T-helper 1 cell treated with Interleukin-12 subunit alpha and Interleukin-12 subunit beta and Interleukin-4 antibody, amounts not matched to agents 30 μg/mL and 1 μg/mL, for 36 hours (primary cell): ENCODE measurements around the gene POT1.

Experiments
- H3K27ac Mint-ChIP-seq: one replicate; pipeline ENCODE4 v1.8.0; 2021; ENCODE audit warnings: mild to moderate bottlenecking, mixed read lengths
- H3K27me3 Mint-ChIP-seq: one replicate; pipeline ENCODE4 v1.8.0; 2021; ENCODE audit warnings: low read depth, mixed read lengths
- H3K36me3 Mint-ChIP-seq: one replicate; pipeline ENCODE4 v1.8.0; 2021; ENCODE audit warnings: low read depth, mixed read lengths
- H3K4me1 Mint-ChIP-seq: one replicate; pipeline ENCODE4 v1.8.0; 2021; ENCODE audit warnings: low read depth, mixed read lengths
- H3K4me3 Mint-ChIP-seq: one replicate; pipeline ENCODE4 v1.8.0; 2021; ENCODE audit warnings: mild to moderate bottlenecking, moderate library complexity, mixed read lengths
- H3K9me3 Mint-ChIP-seq: one replicate; pipeline ENCODE4 v1.8.0; 2021; ENCODE audit warnings: mixed read lengths

Gene POT1

DNA sequence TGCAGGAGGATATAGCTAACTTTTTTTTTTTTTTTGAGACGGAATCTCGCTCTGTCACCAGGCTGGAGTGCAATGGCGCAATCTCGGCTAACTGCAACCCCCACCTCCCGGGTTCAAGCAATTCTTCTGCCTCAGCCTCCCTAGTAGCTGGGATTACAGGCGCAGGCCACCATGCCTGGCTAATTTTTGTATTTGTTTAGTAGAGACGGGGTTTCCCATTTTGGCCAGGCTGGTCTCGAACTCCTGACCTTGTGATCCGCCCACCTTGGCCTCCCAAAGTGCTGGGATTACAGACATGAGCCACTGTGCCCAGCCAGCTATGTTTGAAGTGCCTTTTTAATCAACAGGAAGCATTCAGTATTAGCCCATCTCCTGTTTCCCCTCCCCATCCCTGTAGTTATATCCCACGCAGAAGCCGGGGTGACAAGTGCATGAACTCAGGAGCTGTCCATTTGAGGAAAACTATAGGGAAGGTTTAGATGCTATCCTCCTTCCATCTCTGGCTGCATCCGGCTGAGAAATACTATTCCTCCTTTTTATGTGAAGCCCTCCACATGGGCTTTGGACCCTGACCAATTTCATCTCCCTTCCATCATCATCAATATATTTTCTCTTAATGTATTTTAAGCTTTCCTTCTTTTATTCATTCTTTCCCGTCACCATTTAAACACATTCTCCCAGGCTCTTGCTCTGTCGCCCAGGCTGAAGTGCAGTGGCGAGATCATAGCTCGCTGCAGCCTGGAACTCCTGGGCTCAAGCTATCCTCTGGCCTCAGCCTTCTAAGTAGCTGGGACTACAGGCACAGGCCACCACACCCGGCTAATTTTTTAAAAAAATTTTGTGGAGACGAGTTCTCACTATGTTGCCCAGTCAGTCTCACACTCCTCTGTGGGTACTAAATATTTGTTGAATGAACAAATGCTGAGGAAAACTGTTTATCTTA is 1.3 kb upstream of the POT1 start:
- peaks cover 8% of the 10 kb centered on the region for H3K36me3 Mint-ChIP-seq
- peaks cover 6% of the 10 kb centered on the region for H3K27me3 Mint-ChIP-seq
- H3K9me3 Mint-ChIP-seq: no peaks in the 10 kb centered on the region
- peak overlapping the region; percentile 8 for H3K4me3 Mint-ChIP-seq
- no peak overlapping the region for H3K27ac Mint-ChIP-seq
- peaks cover 20% of the 10 kb centered on the region for H3K4me1 Mint-ChIP-seq

DNA sequence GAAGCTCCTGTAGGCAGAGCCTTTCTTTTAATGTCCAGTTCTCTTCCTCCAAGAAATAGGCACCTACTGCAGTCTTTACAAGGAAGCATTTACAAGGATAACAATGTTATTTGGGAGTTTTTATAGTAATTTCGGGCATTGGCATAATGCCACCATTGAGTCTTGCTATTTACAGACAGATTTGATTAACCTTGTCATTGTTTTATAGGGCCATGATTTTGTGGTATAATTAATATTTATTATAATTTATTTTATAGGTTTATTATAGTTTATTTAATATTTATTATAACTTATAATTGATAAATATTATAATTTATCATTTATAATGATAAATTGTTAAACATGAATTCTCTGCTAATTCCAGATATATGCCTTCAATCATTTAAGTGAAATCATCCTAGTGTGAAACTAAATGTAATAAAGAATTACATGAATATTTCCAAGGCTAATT is 573 bp upstream of the POT1 start:
- peaks cover 6% of the 10 kb centered on the region for H3K27me3 Mint-ChIP-seq
- H3K36me3 Mint-ChIP-seq: peaks cover 8% of the 10 kb centered on the region
- peaks cover 23% of the 10 kb centered on the region for H3K4me1 Mint-ChIP-seq
- H3K27ac Mint-ChIP-seq: peak overlapping the region; percentile 90
- H3K4me3 Mint-ChIP-seq: peak overlapping the region; percentile 97
- H3K9me3 Mint-ChIP-seq: no peaks in the 10 kb centered on the region

DNA sequence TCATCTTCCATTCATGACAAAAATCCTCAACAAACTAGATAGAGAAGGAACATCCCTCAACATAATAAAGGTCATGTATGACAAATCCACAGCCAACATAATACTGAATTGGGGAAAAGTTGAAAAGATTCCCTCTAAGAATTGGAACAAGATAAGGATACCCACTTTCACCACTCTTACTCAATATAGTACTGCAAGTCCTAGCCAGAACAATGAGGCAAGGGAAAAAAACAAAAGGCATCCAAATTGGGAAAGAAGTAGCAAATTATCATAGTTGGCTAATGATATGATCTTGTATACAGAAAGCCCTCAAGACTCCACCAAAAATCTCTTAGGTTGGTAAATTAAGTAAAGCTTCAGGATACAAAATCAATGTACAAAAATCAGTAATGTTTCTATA is 4.7 kb downstream of the POT1 start:
- Mint-ChIP-seq H3K27ac (no peak overlapping the region), H3K4me3 (no peak overlapping the region), H3K36me3 (peaks cover 22% of the 10 kb centered on the region), H3K4me1 (peaks cover 37% of the 10 kb centered on the region), H3K9me3 (no peaks in the 10 kb centered on the region), H3K27me3 (no peaks in the 10 kb centered on the region)

DNA sequence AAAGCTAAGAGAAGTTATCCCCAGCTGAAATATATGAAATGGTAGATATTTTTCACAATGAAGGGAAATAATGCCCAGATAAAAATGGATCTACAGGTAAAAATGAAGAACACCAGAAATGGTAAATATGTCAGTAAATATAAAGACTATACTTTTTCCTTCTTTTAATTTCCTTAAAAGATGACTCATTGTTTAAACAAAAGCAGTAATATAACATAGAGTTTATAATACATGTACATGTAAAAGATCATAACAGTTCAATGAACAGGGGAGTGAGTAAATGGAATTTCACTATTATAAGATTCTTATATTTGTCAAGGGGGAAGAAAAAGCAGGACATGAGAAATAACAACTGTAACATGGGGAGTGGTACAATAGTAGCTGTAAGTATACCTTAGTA is 7.4 kb downstream of the POT1 start:
- Mint-ChIP-seq H3K36me3 (peaks cover 21% of the 10 kb centered on the region), H3K4me3 (no peak overlapping the region), H3K27me3 (no peaks in the 10 kb centered on the region), H3K27ac (no peak overlapping the region), H3K9me3 (no peaks in the 10 kb centered on the region), H3K4me1 (peaks cover 31% of the 10 kb centered on the region)

DNA sequence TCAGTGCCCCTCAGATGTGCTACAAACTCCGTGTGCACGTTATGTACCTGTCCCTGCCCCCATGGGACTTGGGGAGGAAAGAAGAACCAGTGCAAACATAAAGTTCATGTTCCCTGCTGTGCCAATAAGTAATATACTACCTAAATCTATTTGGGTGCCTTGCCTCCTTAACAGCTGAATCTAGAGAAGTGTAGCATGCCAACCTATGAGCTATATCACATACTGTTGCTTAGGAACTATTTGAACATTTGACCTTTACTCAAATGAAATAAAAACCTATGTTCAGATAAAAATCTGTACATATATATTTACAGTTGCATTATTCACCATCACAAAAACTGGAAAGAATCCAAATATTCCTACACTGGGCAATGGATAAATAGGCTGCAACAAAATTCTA is 9.8 kb downstream of the POT1 start:
- Mint-ChIP-seq H3K36me3 (peaks cover 17% of the 10 kb centered on the region), H3K4me1 (peaks cover 30% of the 10 kb centered on the region), H3K27me3 (no peaks in the 10 kb centered on the region), H3K27ac (no peak overlapping the region), H3K4me3 (no peak overlapping the region), H3K9me3 (no peaks in the 10 kb centered on the region)

DNA sequence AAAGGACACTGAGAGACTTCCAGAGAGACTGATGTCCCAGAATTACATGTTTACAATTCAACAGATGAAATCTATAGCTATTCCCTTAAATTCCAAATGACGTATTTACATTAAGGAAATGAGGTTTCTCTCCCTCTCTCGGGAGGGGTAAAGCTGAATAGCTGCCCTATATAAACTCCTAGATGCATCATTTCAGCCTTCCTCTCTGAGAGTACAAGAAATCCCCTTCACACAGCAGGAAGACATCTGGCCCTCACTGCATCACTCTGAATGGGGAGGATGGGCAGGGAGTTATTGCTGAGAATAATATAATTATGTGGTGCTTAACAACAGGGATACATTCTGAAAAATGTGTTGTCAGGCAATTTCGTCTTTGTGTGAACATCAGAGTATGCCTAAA is 11.0 kb downstream of the POT1 start:
- H3K9me3 Mint-ChIP-seq: no peaks in the 10 kb centered on the region
- peaks cover 19% of the 10 kb centered on the region for H3K4me1 Mint-ChIP-seq
- peaks cover 12% of the 10 kb centered on the region for H3K36me3 Mint-ChIP-seq
- no peak overlapping the region for H3K4me3 Mint-ChIP-seq
- no peak overlapping the region for H3K27ac Mint-ChIP-seq
- no peaks in the 10 kb centered on the region for H3K27me3 Mint-ChIP-seq

DNA sequence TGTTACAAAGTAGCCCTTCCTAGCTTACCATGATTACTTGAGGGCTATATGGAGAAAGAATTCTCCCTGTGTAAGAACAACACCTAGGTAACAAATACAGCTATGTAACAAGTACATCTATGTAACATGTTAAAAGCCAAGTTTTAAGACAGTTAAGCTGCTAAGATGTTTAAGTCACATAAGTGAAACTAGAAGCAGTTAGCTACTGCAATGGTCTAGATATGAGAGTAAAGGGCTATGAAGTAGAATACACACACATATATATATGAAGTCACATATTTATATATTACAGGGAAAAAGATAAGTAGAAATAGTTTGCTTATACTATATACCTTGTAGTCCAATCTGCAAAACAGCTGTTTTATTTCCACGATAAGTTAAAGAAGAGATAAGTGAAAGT is 14.4 kb downstream of the POT1 start:
- H3K36me3 Mint-ChIP-seq: peaks cover 10% of the 10 kb centered on the region
- H3K27me3 Mint-ChIP-seq: no peaks in the 10 kb centered on the region
- peaks cover 16% of the 10 kb centered on the region for H3K4me1 Mint-ChIP-seq
- H3K9me3 Mint-ChIP-seq: no peaks in the 10 kb centered on the region
- H3K4me3 Mint-ChIP-seq: no peak overlapping the region
- no peak overlapping the region for H3K27ac Mint-ChIP-seq

DNA sequence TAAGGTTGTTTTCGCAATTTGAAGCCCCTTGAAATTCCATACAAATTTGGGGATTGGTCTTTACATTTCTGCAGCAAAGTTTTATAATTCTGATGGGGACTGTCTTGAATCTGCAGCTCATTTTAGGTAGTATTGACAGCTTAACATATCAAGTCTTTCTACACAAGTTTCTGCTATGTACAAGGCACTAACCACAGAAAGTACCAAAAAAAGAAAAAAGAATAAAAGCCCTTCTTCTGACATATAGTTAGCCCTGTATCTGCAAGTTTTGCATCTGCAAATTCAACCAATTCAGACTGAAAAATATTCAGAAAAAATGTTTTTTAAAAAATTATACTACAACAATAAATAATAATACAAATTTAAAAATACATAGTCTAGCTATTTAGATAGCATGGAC is 15.3 kb downstream of the POT1 start:
- Mint-ChIP-seq H3K9me3 (no peaks in the 10 kb centered on the region), H3K27me3 (no peaks in the 10 kb centered on the region), H3K27ac (no peak overlapping the region), H3K4me3 (no peak overlapping the region), H3K36me3 (peaks cover 11% of the 10 kb centered on the region), H3K4me1 (peaks cover 15% of the 10 kb centered on the region)

DNA sequence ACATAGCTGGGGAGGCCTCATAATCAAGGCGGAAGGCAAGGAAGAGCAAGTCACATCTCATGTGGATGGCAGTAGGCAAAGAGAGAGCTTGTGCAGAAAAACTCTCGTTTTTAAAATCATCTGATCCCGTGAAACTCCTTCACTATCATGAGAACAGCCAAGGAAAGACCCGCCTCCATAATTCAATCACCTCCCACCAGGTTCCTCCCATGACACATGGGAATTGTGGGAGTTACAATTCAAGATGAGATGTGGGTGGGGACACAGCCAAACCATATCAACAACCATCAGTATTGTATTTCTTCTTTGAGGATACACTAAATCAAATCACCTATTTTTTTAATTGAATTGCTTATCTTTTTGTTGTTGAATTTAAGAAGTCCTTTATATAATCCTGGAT is 16.7 kb downstream of the POT1 start:
- no peak overlapping the region for H3K4me3 Mint-ChIP-seq
- no peak overlapping the region for H3K27ac Mint-ChIP-seq
- peaks cover 11% of the 10 kb centered on the region for H3K36me3 Mint-ChIP-seq
- H3K9me3 Mint-ChIP-seq: no peaks in the 10 kb centered on the region
- peaks cover 9% of the 10 kb centered on the region for H3K4me1 Mint-ChIP-seq
- no peaks in the 10 kb centered on the region for H3K27me3 Mint-ChIP-seq

DNA sequence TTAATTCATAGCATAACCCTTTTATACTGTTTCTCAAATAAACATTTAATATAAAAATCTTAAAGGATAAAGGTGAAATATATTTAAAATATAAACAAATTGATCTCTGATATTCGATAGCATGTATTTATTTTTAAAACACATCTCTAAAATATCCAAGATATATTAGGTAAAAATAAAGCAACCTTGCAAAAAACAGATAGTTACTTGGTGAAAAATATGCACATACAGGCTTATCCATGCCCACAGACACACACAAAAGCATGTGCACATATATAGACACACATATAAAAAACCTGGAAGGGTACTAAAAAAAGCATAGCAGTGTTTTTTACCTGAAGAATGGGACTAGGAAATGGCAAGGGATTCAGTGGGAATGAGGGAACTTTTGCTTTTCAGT is 19.8 kb downstream of the POT1 start:
- Mint-ChIP-seq H3K27me3 (no peaks in the 10 kb centered on the region), H3K4me3 (no peak overlapping the region), H3K9me3 (no peaks in the 10 kb centered on the region), H3K27ac (no peak overlapping the region), H3K36me3 (peaks cover 12% of the 10 kb centered on the region), H3K4me1 (no peaks in the 10 kb centered on the region)

DNA sequence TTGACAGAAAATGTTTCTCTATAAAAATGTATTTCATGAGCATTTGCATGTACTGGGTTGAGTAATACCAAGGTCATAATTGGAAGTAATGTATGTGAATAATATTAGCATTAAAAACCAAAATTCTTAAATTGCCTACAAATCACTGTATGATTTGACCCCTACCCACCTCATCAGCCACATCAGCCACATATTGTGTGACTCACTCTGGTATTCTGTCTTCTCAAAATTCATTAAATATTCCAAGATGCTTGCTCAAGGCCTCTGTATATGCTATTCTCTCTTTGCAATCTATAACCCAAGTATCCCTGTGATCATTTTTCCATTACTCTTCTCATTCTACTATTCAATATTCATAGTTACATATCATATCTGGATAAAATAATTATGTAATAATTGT is 21.4 kb downstream of the POT1 start:
- Mint-ChIP-seq H3K4me1 (no peaks in the 10 kb centered on the region), H3K27ac (no peak overlapping the region), H3K27me3 (no peaks in the 10 kb centered on the region), H3K9me3 (no peaks in the 10 kb centered on the region), H3K36me3 (peaks cover 9% of the 10 kb centered on the region), H3K4me3 (no peak overlapping the region)

DNA sequence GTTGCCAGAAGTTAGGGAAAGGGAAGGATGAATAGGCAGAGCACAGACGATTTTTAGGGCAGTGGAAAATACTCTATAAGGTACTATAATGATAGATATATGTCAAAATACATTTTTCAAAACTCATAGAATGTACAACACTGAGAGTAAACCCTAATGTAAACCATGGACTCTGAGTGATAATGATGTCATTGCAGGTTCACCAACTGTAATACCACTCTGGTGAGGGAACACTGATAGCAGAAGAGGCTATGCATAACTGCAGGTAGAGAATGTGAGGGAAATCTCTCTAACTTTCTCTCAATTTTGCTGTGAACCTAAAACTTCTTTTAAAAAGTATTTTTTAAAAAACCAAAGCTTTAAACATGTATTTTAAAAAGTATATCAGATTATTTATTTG is 22.1 kb downstream of the POT1 start:
- Mint-ChIP-seq H3K9me3 (peaks cover 1% of the 10 kb centered on the region), H3K27me3 (no peaks in the 10 kb centered on the region), H3K27ac (no peak overlapping the region), H3K36me3 (peaks cover 11% of the 10 kb centered on the region), H3K4me3 (no peak overlapping the region), H3K4me1 (no peaks in the 10 kb centered on the region)

DNA sequence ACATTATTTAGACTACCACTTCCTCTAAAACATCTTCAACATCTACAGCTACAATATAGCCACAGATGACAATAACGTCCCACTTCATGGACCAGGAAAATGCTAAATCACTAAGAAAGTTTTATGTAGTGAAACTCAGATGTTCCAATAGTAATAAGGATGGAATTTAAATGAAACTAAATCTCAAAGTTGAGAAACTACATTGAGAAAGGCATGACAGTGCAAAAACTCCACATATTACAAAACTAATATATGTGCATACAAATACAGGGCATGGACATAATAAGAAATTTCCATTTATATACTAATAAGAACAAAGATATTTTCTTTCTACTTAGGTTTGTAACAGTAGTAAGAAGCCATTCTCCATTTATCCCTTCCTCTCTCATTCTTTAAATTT is 31.1 kb downstream of the POT1 start:
- Mint-ChIP-seq H3K27ac (no peak overlapping the region), H3K9me3 (peaks cover 3% of the 10 kb centered on the region), H3K36me3 (peaks cover 18% of the 10 kb centered on the region), H3K4me1 (peaks cover 2% of the 10 kb centered on the region), H3K27me3 (no peaks in the 10 kb centered on the region), H3K4me3 (no peak overlapping the region)

DNA sequence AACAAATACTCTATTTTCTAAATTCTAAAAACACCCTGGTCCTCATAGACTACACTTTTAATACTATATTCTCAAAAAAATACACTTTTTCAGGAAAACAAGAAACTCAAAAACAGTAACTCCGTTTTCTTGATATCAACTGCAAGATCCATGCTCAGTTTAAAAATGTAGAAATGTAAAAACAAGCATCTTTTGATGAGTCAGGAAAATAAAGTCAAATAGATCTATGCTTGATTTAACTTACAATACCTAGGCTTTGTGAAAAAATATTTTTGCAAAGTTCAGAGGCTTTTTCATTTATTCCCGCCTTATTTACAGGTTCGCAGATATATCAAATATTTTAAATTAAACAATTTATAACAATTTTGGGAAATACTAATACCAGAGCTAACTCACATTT is 33.6 kb downstream of the POT1 start:
- Mint-ChIP-seq H3K4me1 (peaks cover 4% of the 10 kb centered on the region), H3K27me3 (no peaks in the 10 kb centered on the region), H3K4me3 (no peak overlapping the region), H3K9me3 (no peaks in the 10 kb centered on the region), H3K27ac (no peak overlapping the region), H3K36me3 (peaks cover 23% of the 10 kb centered on the region)

DNA sequence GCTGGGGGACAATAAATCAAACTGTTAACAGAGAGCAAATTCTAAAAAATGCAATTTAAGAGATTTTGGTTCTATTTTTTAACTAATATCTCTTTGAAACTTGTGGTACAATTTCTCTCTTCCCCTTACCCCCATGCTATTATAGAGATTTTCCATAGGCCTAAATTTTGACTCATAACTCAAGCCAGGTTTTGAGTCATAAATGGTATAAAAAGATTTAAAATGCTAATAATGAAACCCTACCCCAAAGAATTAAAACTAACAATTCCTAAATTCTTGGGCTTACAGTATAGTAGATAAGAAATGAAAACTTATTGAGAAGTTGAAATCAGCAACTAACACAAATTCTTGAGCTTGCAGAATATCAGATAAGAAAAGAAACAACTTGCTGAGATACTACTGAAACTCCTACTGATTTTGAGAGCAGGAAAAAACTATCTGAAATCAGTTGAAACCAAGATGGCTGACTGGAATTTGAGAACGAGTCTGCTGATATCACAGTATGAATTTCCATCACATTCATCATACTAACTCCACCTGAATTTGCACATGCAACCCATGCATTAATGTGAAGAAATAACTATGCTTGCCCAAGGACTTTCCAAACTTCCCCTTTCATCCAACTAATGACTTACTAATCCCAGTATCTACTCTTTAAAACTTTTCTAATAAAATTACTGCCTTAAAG is 36.3 kb downstream of the POT1 start:
- Mint-ChIP-seq H3K9me3 (no peaks in the 10 kb centered on the region), H3K4me1 (peaks cover 2% of the 10 kb centered on the region), H3K27ac (no peak overlapping the region), H3K27me3 (no peaks in the 10 kb centered on the region), H3K4me3 (no peak overlapping the region), H3K36me3 (peaks cover 31% of the 10 kb centered on the region)
